NCI-H1092 treated with DMSO at 0.1 percent for 48 hours (cell line): ENCODE data around the gene TTC23.

Experiments used
- DNase-seq: peaks from one replicate; lab custom pipeline; 2025; lab: John Stamatoyannopoulos, UW

Gene TTC23

DNA sequence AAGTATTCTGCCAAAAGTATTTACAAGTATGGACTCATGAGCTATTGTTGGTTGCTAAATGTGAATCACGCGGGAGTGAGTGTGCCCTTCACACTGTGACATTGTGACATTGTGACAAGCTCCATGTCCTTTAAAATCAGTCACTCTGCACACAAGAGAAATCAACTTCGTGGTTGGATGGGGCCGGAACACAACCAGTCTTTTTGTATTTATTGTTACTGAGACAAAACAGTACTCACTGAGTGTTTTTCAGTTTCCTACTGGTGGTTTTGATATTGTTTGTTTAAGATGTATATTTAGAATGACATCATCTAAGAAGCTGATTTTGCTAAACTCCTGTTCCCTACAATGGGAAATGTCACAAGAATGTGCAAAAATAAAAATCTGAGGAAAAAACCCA is 114.2 kb downstream of the TTC23 start:
- DNase-seq: no peak

DNA sequence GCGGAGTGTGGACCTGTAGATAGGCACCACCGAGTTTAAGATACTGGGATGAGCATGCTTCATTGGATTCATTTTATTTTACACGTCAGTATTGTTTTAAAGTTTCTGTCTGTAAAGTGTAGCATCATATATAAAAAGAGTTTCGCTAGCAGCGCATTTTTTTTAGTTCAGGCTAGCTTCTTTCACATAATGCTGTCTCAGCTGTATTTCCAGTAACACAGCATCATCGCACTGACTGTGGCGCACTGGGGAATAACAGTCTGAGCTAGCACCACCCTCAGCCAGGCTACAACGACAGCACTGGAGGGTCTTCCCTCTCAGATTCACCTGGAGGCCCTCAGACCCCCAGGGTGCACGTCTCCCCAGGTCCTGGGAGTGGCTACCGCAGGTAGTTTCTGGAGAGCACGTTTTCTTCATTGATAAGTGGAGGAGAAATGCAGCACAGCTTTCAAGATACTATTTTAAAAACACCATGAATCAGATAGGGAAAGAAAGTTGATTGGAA is 115.0 kb downstream of the TTC23 start:
- DNase-seq: no peak

DNA sequence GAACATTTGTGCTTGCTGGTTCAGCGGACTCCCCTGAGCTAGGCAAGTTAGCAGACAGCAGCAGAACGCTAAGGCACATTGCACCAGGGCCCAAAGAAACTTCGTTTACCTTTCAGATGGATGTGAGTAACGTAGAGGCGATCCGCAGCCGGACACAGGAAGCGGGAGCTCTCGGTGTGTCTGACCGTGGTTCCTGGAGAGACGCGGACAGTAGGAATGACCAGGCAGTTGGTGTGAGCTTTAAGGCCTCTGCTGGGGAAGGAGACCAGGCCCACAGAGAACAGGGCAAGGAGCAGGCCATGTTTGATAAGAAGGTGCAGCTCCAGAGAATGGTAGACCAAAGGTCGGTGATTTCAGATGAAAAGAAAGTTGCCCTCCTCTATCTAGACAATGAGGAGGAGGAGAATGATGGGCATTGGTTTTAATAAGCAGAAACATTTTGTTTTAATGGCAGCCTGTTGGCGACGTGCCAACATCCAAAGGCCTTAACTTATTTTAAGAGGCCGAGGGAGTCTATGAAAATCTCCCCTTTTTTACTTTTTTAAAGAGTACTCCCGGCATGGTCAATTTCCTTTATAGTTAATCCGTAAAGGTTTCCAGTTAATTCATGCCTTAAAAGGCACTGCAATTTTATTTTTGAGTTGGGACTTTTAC is 116.6 kb downstream of the TTC23 start:
- DNase-seq: no peak

DNA sequence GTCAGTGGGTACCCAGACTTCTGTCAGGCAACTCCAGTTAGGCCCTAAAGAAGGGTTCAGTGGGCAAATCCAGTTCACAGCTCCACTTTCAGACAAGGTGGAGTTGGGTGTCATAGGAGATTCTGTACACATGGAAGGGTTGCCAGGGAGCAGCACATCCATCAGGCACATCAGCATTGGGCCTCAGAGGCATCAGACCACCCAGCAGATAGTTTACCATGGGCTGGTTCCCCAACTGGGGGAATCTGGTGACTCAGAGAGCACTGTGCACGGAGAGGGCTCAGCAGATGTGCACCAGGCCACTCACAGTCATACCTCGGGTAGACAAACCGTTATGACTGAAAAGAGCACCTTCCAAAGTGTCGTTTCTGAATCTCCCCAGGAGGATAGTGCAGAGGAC is 117.3 kb downstream of the TTC23 start:
- no peak for DNase-seq

DNA sequence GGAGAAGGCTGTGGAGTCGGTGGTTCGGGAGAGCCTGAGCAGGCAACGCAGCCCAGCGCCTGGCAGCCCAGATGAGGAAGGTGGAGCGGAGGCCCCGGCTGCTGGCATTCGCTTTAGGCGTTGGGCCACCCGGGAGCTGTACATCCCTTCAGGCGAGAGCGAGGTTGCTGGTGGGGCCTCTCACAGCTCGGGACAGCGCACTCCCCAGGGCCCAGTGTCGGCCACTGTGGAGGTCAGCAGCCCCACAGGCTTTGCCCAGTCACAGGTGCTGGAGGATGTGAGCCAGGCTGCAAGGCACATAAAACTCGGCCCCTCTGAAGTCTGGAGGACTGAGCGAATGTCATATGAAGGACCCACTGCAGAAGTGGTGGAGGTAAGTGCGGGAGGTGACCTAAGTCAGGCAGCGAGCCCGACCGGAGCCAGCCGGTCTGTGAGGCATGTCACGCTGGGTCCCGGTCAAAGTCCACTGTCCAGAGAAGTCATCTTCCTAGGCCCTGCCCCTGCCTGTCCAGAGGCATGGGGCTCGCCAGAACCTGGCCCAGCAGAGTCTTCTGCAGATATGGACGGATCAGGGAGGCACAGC is 117.8 kb downstream of the TTC23 start:
- no peak for DNase-seq

DNA sequence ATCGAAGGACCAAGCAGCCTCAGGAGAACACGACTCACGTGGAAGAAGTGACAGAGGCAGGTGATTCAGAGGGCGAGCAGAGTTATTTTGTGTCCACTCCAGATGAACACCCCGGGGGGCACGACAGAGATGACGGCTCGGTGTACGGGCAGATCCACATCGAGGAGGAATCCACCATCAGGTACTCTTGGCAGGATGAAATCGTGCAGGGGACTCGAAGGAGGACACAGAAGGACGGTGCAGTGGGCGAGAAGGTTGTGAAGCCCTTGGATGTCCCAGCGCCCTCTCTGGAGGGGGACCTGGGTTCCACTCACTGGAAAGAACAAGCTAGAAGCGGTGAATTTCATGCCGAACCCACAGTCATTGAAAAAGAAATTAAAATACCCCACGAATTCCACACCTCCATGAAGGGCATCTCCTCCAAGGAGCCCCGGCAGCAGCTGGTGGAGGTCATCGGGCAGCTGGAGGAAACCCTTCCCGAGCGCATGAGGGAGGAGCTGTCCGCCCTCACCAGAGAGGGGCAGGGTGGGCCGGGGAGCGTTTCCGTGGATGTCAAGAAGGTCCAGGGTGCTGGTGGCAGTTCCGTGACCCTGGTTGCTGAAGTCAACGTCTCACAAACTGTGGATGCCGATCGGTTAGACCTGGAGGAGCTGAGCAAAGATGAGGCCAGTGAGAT is 118.5 kb downstream of the TTC23 start:
- no peak for DNase-seq

DNA sequence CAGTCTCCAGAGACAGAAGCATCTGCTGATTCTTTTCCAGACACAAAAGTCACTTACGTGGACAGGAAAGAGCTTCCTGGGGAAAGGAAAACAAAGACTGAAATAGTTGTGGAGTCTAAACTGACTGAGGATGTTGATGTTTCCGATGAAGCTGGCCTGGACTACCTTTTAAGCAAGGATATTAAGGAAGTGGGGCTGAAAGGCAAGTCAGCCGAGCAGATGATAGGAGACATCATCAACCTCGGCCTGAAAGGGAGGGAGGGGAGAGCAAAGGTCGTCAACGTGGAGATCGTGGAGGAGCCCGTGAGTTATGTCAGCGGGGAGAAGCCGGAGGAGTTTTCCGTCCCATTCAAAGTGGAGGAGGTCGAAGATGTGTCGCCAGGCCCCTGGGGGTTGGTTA is 119.1 kb downstream of the TTC23 start:
- no peak for DNase-seq

DNA sequence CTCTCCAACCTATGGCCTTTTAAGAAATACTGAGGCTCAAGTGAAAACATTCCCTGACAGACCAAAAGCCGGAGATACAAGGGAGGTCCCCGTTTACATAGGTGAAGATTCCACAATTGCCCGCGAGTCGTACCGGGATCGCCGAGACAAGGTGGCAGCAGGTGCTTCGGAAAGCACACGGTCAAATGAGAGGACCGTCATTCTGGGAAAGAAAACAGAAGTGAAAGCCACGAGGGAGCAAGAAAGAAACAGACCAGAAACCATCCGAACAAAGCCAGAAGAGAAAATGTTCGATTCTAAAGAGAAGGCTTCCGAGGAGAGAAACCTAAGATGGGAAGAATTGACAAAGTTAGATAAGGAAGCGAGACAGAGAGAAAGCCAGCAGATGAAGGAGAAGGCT is 119.7 kb downstream of the TTC23 start:
- DNase-seq: no peak

DNA sequence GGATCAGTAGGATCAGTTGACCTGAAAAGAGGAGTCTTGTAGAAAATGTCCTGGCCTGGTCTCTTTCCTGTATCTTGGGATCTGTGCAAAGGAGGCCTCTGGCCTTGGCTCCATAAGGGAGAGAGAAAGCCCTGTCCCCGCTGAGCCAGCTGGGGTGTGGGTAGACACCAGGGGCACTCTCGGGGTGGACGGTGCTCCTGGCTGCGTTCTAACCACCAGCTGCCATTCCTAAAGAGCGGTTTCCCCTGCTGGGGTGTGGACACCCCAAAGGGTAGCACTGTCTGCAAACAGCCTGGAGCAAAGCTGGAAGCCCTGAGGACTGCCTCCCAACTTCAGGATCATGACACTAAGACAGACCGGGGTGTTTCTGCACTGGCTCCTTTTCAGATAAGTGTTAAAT is 121.0 kb downstream of the TTC23 start:
- DNase-seq: no peak

DNA sequence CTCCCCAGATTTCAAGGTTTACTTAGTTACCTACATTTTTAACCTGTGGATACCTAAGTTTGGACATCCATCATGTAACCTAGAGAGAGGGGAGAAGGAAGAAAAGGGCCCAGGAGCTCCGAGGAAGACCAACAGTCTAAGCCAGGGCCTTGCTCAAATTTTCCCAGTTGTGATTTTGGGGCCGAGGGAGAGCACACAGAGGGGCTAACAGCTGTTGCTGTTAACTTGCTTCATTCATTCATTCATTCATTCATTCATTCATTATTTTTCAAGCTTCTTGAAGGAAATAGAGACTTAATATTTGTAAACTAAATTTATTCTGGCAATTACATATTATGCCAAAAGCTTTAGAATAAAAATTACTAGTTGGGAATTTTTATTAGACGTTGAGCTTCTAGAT is 121.6 kb downstream of the TTC23 start:
- no peak for DNase-seq

DNA sequence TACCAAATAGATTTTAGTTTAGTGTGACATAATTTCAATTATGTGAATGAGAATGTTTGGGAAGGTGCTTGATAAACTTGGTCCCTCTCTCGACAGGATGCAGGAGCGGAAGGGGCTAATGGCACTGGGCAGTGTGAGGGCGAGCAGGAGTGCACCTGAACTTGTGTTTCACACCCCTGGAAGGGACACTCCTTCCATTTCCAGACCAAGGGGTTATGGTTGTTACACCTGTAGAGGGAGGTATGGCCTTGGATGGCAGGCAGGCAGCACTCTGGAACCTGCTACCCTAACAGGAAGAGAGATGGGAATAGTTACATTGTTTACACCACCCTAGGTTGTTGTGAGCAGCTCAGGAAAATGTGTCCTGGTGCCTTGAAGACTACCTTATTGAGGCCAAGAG is 122.5 kb downstream of the TTC23 start:
- DNase-seq: no peak

DNA sequence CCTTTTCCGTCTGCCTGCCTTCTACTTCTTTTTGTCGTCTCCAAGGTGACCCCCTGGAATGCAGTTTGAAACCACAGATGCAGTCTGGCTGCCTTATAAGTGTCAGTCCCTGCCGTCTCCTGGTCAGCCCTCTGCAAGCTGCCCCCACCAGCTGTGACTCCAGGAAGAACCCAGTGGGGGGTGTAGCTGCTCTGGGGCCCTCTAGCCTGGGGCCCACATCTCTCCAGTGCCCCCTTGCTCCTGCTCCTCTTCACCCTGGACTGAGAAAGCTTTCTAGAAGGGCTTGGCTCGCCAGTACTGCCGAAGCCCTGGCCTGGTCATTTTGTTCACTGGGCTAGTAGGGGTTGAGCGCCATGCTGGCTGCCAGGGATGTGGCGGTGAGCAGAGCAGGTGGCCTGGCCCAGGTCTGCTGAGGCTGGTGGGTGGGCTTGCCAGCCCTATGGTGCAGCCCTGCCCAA is 123.2 kb downstream of the TTC23 start:
- no peak for DNase-seq

DNA sequence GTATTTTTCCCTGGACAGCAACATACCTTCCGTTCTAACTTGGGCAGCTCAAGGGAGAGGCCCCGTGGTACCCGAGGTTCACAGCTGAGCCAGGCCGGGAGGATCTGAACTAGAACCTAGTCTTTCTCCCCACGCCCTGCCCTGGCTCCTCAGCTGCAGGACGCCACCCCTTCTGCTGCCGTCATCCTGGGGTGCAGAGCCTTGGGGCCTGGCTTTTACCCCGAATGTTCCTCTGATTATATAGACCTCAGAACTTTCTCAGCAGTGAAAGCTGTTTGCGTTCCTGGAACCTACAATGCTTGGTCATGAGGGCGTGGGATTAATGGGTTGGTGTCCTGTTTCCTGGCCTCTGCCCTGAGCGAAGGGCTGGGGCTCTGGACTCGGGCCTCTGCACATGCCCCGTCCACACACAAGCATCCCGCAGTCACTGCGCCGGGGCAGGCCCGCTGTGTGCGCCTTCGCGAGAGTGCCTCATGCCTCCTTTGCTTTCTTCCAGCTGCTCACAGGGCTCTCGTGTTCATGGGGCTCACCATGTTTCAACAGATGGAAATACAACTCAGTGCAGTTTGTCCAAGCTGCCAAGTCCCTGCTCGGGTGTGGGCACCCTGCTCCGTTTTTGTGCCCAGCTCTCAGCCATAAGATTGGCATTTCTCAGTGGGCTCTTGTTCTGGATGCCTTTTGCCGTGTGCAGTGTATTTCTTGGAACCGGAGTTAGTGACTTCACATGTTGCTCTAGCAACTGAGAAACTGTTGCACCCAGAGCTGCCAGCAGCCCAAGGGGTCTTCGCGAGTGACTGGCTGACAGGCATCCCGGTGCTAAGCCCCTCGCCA is 124.1 kb downstream of the TTC23 start:
- no peak for DNase-seq

DNA sequence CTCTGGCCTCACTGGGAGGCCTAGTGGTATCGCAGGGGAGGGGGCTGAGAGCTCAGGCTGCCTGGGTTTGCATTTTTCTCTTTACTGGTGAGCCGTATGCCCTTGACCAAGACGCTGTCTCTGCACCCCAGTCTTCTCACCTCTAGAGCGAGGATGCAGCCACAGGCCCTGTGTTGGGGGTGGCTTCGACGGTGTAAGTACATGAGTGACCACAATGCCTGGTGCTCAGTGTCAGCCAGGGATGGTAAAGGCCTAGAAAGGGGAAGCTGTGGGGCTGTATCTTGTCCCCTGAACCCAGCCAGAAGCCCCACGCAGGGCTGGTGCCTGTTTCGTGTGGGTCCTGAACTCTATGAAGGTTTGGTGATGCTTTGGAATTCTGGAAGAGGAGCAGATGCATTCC is 124.7 kb downstream of the TTC23 start:
- no peak for DNase-seq

DNA sequence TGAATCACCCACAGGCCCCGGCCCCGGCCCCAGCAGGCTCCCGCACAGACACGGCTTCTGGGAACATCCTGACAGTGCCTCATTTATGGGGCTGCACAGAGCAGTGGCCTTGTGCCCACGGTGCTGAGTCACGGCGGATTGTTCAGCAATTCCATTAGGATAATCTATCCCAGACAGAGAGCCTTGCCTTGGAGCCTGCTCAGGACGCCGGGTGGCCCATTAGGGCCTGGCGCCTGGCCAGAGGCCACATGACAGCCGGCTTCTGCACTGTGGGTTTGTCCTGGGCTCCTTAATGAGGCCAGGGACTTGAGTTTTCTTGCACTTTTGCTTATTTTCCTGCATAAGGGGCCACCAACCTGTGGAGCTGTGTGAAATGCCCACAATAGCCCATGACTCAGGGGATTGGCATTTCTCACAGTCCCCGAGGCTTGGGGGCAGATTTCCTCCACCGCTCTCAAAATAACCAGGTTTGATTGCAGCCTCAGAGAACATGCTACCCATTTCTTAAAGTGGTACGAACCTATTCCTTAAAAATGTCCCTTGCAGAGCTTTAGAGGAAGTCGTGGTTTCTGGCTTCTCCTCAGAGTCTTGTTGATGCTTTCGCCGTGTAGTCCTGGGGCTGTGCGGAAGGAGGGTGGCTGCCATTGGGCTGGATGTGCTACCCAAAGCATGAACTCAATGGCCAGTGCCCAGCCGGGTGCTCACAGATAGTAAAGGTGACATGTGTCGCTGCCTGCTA is 125.5 kb downstream of the TTC23 start:
- no peak for DNase-seq

DNA sequence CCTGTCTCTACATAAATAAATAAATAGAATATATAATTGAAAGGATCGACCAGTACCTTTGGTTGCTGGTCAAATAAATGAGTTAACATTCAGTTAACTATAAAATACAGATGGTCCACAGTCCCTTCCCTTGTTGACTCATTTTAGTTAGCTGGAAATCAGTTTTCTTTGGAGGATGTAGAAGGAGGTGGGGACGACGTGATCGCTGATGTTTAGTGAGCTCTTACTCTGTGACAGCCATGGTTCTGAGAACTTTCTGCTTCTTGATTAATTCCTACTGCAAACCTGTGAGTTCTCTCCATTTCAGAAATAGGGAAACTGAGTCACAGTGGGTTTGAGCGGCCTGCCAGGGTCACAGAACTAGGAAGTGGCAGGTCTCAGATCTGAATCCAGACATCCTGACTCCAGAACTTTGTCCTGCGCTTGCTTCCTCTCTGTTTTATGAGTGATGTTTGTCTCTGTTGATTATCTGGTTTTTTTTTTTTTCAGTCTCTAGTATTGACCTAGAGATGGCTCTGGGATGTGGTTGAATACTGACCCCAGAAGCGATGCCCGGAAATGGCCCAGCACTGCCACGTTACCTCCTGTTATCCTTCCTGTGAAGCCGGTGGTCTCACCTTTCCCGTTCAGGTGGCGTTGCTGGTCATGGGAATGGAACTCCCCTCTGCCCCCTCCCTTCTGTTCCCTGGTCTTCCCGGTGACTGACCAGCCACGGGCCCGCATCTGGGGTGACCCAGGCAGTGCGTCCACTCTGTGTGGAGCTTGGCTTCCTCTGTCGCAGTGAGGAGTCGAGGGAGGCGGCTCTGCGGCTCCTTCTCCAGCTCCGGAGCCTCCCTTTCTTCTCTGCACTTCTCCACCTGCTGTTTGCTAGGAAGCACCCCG is 126.3 kb downstream of the TTC23 start:
- DNase-seq: no peak

DNA sequence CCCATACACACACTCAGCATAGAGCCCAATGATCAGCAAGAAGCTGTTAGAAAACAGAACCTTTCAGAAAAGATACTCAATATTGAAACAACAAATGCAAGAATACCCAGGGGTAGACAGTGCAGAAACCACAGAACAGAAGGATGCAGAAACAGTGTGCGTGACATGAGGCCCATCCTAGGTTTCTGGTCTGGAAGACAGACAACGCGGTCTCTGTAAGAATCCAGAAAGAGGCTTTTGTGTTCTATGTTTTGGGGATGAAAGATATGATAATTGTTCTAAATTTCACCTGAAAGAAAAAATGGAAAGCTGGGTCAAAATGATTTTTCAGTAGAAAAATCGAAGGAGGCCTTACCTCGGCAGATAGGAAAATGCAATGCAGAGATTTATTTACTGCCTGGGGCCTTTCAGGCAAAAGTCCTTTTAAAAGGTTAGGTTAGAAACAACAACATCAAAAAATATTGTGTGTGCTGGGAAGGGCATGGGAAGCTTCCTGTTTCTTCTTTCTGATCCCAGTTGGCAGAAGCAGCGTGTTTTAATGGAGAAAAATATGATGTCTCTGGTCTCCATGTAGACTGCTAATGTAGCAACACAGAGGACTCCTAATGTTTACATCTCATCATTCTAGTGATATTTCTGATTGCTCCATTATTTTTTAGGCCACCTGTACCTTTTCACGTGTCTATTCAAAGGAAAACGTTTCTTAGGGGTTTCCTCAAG is 127.5 kb downstream of the TTC23 start:
- no peak for DNase-seq

DNA sequence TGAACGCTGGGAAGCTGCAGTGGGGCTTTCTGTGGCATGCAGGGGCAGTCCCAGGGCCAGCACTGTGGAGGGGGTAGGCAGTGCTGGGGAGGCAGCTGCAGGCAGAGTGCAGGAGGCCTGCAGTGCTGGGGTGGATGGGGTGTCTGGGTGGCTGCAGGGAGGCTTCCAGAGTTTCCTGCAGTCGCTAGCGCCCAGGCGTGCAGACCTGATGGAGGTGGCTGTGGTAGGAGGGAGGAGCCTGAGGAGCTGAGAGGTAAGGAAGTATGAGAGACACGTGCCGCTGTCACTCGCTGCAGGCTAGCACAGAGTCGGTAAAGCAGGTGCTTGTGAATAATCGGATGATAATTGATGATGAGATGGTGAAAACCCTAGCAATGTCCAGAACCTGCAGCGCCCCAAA is 128.2 kb downstream of the TTC23 start:
- DNase-seq: no peak

DNA sequence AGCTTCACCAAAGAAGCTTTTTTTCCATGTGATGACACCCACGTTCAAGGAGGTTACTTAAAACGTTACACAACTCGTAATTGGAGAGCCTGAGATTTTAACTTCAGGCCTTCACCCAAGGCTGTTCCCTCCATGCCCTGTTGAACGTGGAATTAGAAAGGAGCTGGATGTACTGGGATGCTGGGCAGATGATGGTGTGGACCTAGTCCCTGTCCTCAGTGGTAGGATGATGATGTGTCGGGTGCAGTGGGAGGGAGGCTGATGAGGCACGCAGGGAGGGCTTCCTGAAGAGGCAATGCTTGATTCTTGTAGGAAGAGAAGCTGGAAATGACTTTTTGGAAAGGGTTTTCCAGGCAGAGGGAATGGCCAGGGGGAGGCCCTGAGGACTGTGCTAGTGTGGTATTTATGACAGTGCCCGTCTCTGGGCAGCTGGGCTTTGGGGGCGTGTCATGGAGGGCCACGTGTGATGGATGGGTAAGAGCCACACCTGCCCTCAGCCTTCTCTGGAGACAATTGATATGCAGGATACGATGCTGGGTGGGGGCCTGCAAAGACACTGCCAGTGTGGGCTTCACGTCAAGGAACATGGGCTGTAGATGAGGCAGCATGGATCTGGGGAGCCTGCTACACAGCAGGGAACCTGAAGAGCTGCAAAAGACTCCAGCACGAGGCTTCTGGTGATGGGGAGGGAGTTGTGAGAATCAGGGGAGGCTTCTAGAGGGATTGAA is 129.2 kb downstream of the TTC23 start:
- DNase-seq: no peak
